ENCODE measurements around the gene SMIM3.
A peak's percentile ranks its signal among the peaks of the same experiment; 100 is the strongest.

SMIM3 gene

GRCh38 chr5:150765011-150765798 lies 13.4 kb upstream of the SMIM3 start:
- no peak for DNase-seq (ENCODE audit: low read depth)

GRCh38 chr5:150765799-150766169 lies 12.8 kb upstream of the SMIM3 start:
- DNase-seq (ENCODE audit: low read depth) = no peak

- DNase-seq (ENCODE audit: low read depth) = no peak
Observed at GRCh38 chr5:150766251-150766650, 12.3 kb upstream of the SMIM3 start.

- DNase-seq (ENCODE audit: low read depth) = no peak
Observed at GRCh38 chr5:150771034-150771795, 7.3 kb upstream of the SMIM3 start.

- no peak for DNase-seq (ENCODE audit: low read depth)
Observed at GRCh38 chr5:150774145-150774544, 4.4 kb upstream of the SMIM3 start.

- DNase-seq (ENCODE audit: low read depth) = no peak
Observed at GRCh38 chr5:150777685-150778084, 872 bp upstream of the SMIM3 start.

- no peak for DNase-seq (ENCODE audit: low read depth)
Observed at GRCh38 chr5:150778088-150778516, 455 bp upstream of the SMIM3 start.

- DNase-seq (ENCODE audit: low read depth) = no peak
Observed at GRCh38 chr5:150779397-150780186, 1.0 kb downstream of the SMIM3 start.

- DNase-seq (ENCODE audit: low read depth) = no peak
Observed at GRCh38 chr5:150780187-150780692, 1.7 kb downstream of the SMIM3 start.

GRCh38 chr5:150780816-150781221 lies 2.3 kb downstream of the SMIM3 start:
- peak; percentile 85 for DNase-seq (ENCODE audit: low read depth)

- peak; percentile 98 for DNase-seq (ENCODE audit: low read depth)
Observed at GRCh38 chr5:150781706-150782614, 3.4 kb downstream of the SMIM3 start.

GRCh38 chr5:150782850-150783249 lies 4.3 kb downstream of the SMIM3 start:
- no peak for DNase-seq (ENCODE audit: low read depth)

- peak; percentile 96 for DNase-seq (ENCODE audit: low read depth)
Observed at GRCh38 chr5:150783422-150783928, 4.9 kb downstream of the SMIM3 start.

GRCh38 chr5:150785950-150786349 lies 7.4 kb downstream of the SMIM3 start:
- DNase-seq (ENCODE audit: low read depth) = no peak

- no peak for DNase-seq (ENCODE audit: low read depth)
Observed at GRCh38 chr5:150786876-150787275, 8.3 kb downstream of the SMIM3 start.

GRCh38 chr5:150787656-150788055 lies 9.1 kb downstream of the SMIM3 start:
- no peak for DNase-seq (ENCODE audit: low read depth)

GRCh38 chr5:150788977-150789376 lies 10.4 kb downstream of the SMIM3 start:
- DNase-seq (ENCODE audit: low read depth) = no peak

- no peak for DNase-seq (ENCODE audit: low read depth)
Observed at GRCh38 chr5:150789450-150789849, 10.9 kb downstream of the SMIM3 start.

- peak; percentile 98 for DNase-seq (ENCODE audit: low read depth)
Observed at GRCh38 chr5:150789943-150790611, 11.5 kb downstream of the SMIM3 start.

GRCh38 chr5:150791536-150791935 lies 13.0 kb downstream of the SMIM3 start:
- DNase-seq (ENCODE audit: low read depth) = no peak
